Breast epithelium (tissue), 4 donors: ENCODE measurements around the gene CDK6. TPM values are rescaled to one million over a fixed set of nuclear protein-coding genes. Genes with fewer than 3 reads are reported as not detected.

Source experiments
- DNase-seq, 2 donors: peaks; one replicate each; pipeline ENCODE4 v3.0.0-alpha.2; 2019; ENCODE audit warnings: low spot score in 2 of 2
- H3K27ac ChIP-seq, 2 donors: fragments of 200-600 bp; sonication (generic) in 1 of 2; one replicate each; pipeline ENCODE4 v1.5.1; 2016 to 2019; ENCODE audit warnings: mild to moderate bottlenecking in 1 of 2
- H3K27me3 ChIP-seq, 2 donors: fragments of 200-600 bp; sonication (generic) in 1 of 2; one replicate each; pipeline versions ENCODE4 v1.5.1 to v1.6.0; 2017 to 2019; ENCODE audit warnings: control low read depth in 1 of 2, mild to moderate bottlenecking in 1 of 2
- H3K36me3 ChIP-seq: fragments of 200-600 bp; one replicate; pipeline ENCODE4 v1.5.1; 2019
- H3K4me1 ChIP-seq, 2 donors: fragments of 200-600 bp; sonication (generic); one replicate each; pipeline ENCODE4 v1.5.1; 2016 to 2019; ENCODE audit warnings: control low read depth in 1 of 2
- H3K4me3 ChIP-seq, 3 donors: fragments of 200-600 bp; sonication (generic); 1 replicate in 2 of 3; 2 replicates in 1 of 3; pipeline ENCODE4 v1.5.1; 2016 to 2019; ENCODE audit warnings: mild to moderate bottlenecking in 3 of 3, moderate library complexity in 2 of 3
- H3K9me3 ChIP-seq, 2 donors: fragments of 200-600 bp; sonication (generic) in 1 of 2; one replicate each; pipeline ENCODE4 v1.5.1; 2016 to 2019; ENCODE audit warnings: control low read depth in 1 of 2
- CTCF ChIP-seq, 3 donors: fragments of 450-650 bp; IDR thresholded peaks; one replicate each; pipeline ENCODE4 v1.5.1; 2016 to 2017; ENCODE audit warnings: antibody characterized with exemption in 3 of 3, mild to moderate bottlenecking in 3 of 3, moderate library complexity in 3 of 3
- POLR2A ChIP-seq: fragments of 450-650 bp; IDR thresholded peaks from one replicate; pipeline ENCODE4 v1.6.1; 2016; ENCODE audit warnings: antibody characterized with exemption, mild to moderate bottlenecking, moderate library complexity
- POLR2AphosphoS5 ChIP-seq, 3 donors: sonication (generic); formaldehyde crosslinking; IDR thresholded peaks; one replicate each; pipeline ENCODE4 v1.6.1; 2017; ENCODE audit warnings: antibody characterized with exemption in 3 of 3
- intact Hi-C: fragments of 100-400 bp; cut with DNase I; formaldehyde crosslinking; loops from one replicate; pipeline ENCODE4 v1.15.1; 2023; ENCODE audit warnings: low total_unique reads
- total RNA-seq, 3 donors: library from RNA; depleted of rRNA; stranded (reverse); fragments of >200 nt; gene quantifications; one replicate each; pipeline ENCODE4 v1.1.0, GENCODE V29; 2016

Gene CDK6
- total RNA-seq, 3 donors from 2014 or later, result 12.8 to 26.2 (median 23.6) TPM

DNA sequence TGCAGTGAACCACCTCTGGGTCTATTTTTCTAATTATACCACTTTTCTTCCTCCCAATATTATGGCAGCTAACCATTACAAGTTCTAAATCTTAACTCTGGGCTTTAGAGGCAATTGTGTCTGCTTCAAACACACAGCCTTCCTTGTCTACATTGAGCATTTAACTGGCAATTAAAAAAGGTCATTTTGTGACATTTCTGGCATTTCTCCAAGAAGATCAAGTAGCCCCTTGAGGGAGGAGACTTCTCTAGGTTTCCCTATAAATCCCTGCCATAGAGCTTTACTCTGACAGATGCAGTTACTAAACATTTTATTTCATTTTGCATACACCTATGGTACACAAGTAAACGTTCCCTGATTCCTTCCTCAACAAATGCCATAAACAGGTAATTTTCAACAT lies 212.8 kb downstream of the CDK6 start:
- no peak overlapping the region for H3K27ac ChIP-seq
- H3K9me3 ChIP-seq, result no peaks in the 10 kb centered on the region
- intact Hi-C loops, result no loop called here
- H3K27me3 ChIP-seq, result no peaks in the 10 kb centered on the region
- H3K4me3 ChIP-seq, result no peak overlapping the region
- no peaks in the 10 kb centered on the region for H3K36me3 ChIP-seq
- no peaks in the 10 kb centered on the region for H3K4me1 ChIP-seq
- TF ChIP-seq POLR2AphosphoS5 (IDR thresholded peaks at IDR 0.05) (no peak), CTCF (IDR thresholded peaks at IDR 0.05) (no peak), POLR2A (no peak)
- no peak for DNase-seq

DNA sequence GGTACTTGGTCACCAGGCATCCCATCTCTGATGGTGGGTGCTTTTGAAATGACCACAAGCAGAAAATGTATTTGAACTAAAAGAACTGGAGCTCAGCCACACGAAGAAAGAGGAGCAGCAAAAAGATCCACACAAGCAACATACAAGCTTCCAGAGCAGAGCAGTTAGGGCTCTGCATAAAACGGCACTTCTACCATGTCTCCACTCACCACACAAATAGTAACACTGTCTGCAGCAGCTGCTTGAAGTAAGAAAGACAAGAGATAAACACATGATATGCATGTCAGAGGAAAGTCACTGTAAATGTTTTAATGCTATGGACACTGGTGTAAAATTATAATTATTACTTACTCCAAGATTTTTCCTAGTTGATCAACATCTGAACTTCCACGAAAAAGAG lies 213.7 kb downstream of the CDK6 start:
- no peaks in the 10 kb centered on the region for H3K4me1 ChIP-seq
- peaks cover 3% of the 10 kb centered on the region for H3K36me3 ChIP-seq
- no peaks in the 10 kb centered on the region for H3K27me3 ChIP-seq
- H3K9me3 ChIP-seq, result no peaks in the 10 kb centered on the region
- no peak for DNase-seq
- intact Hi-C loops, result no loop called here
- TF ChIP-seq POLR2AphosphoS5 (IDR thresholded peaks at IDR 0.05) (no peak), CTCF (IDR thresholded peaks at IDR 0.05) (no peak), POLR2A (no peak)
- H3K4me3 ChIP-seq, result no peak overlapping the region
- H3K27ac ChIP-seq, result no peak overlapping the region

- H3K36me3 ChIP-seq, result peaks cover 3% of the 10 kb centered on the region
- H3K9me3 ChIP-seq, result no peaks in the 10 kb centered on the region
- intact Hi-C loops, result no loop called here
- TF ChIP-seq CTCF (IDR thresholded peaks at IDR 0.05) (no peak), POLR2A (no peak), POLR2AphosphoS5 (IDR thresholded peaks at IDR 0.05) (no peak)
- no peak for DNase-seq
- H3K27ac ChIP-seq, result no peak overlapping the region
- no peak overlapping the region for H3K4me3 ChIP-seq
- no peaks in the 10 kb centered on the region for H3K27me3 ChIP-seq
- H3K4me1 ChIP-seq, result no peaks in the 10 kb centered on the region
Observed at GRCh38 chr7:92622030-92622429, 214.3 kb downstream of the CDK6 start.

DNA sequence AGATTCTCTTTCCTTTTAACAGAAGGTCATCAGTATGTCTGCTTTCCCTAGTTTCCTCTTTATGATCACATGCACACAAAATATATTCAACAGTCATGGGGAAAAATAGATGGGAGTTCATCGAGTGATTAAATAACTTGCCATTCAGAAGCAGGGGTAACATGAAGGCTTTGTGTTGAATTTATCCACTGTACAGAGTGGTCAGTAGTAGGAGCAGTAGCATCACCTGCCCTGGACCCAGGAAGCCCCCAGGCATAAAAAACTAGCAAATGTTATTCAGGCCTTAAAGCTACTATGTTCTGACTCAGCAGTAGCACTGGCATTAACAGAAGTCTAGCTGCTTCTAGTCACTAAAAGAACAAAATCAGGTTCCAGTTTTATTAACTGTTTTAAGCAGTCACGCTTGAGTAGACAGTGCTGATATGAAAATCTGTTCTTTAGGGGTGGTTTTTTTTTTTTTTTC lies 214.8 kb downstream of the CDK6 start:
- H3K4me3 ChIP-seq, result no peak overlapping the region
- TF ChIP-seq POLR2A, result no peak
- no peak for DNase-seq
- peak overlapping the region in 1 of 2 donors; percentile 22 for H3K27ac ChIP-seq
- H3K27me3 ChIP-seq, result no peaks in the 10 kb centered on the region
- H3K9me3 ChIP-seq, result no peaks in the 10 kb centered on the region
- H3K4me1 ChIP-seq, result no peaks in the 10 kb centered on the region
- peaks cover 3% of the 10 kb centered on the region for H3K36me3 ChIP-seq
- intact Hi-C loops, result no loop called here

- Histone ChIP-seq H3K27ac (peak overlapping the region in 1 of 2 donors; percentile 22), H3K4me1 (no peaks in the 10 kb centered on the region), H3K4me3 (no peak overlapping the region), H3K27me3 (no peaks in the 10 kb centered on the region), H3K36me3 (peaks cover 3% of the 10 kb centered on the region), H3K9me3 (no peaks in the 10 kb centered on the region)
- DNase-seq, result peak in 1 of 2 donors; percentile 27
- TF ChIP-seq POLR2A, result no peak
- TF ChIP-seq CTCF (IDR thresholded peaks at IDR 0.05), result peak; percentile 70 to 82 (median 79)
- intact Hi-C loops, result no loop called here
Observed at GRCh38 chr7:92621026-92621540, 215.3 kb downstream of the CDK6 start.

- no peaks in the 10 kb centered on the region for H3K4me1 ChIP-seq
- H3K9me3 ChIP-seq, result no peaks in the 10 kb centered on the region
- H3K4me3 ChIP-seq, result no peak overlapping the region
- H3K27me3 ChIP-seq, result no peaks in the 10 kb centered on the region
- TF ChIP-seq POLR2AphosphoS5 (IDR thresholded peaks at IDR 0.05) (no peak), POLR2A (no peak), CTCF (IDR thresholded peaks at IDR 0.05) (no peak)
- intact Hi-C loops, result no loop called here
- H3K27ac ChIP-seq, result no peak overlapping the region
- peaks cover 3% of the 10 kb centered on the region for H3K36me3 ChIP-seq
- DNase-seq, result no peak
Observed at GRCh38 chr7:92615861-92616260, 220.5 kb downstream of the CDK6 start.
